Measurements from ENCODE around the gene ARL8A. TPM values are rescaled to one million over a fixed set of nuclear protein-coding genes. Genes with fewer than 3 reads are reported as not detected.

The ARL8A gene
- total RNA-seq, 1 donor = 16.9 TPM

DNA sequence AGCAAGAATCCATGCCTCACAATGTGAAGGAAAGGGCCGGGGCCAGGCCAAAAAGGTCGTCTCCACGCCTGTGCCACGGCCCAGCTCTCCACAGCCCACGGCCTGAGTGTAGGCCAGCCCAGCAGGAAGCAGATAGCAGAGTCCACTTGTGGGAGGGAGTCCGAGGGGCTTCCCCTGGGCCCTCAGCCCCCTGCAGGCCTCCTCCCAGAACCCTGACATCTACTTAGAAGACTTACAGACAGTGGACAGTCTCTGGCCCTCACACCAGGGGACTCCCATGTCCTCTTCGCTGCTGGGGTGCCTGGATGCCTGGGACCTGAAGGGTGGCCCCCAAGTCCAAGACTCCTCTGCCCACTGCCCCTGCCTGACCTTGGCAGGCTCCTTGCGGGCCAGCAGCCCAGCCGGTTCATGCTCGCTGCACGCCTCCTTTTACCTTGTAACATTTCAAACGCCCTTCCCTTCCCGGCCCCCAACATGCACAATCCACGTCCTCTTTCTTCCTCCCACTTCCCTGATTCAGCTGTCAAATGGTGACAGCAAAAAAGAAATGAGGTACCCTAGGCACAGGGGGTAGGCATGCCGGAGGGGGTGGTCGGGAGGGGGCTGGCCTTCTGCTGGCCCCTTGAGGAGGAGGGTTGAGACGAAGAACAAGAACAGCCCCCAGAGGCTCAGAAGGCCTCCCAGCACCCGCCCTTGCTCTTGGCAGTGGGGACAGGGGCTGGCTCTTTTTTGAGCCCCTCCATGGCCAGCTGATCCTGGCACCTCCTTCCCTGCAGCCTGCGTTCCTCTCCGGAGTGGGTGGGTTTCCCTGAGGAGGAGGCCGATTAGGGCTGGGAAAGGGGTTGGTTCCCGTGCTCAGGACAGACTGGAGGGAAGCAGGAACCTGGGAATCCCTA lies 16.9 kb upstream of the ARL8A start:
- no peak overlapping the region for H3K4me3 ChIP-seq (ENCODE audit: low read depth, low read length)
- TF ChIP-seq CTCF (IDR thresholded peaks at IDR 0.05; ENCODE audit: insufficient read depth, low read length) = no peak
- no peak for DNase-seq (ENCODE audit: low read depth)

- DNase-seq (ENCODE audit: low read depth) = no peak
- TF ChIP-seq CTCF (IDR thresholded peaks at IDR 0.05; ENCODE audit: insufficient read depth, low read length) = no peak
- no peak within 1 kb of the TSS for H3K4me3 ChIP-seq (ENCODE audit: low read depth, low read length)
Observed at GRCh38 chr1:202160377-202160940, 15.9 kb upstream of the ARL8A start, which contains the start of gene PTPN7. Gene PTPN7 (minus strand): TSS chr1:202160602. CDS start chr1:202159402, 1,200 bp downstream.

- no peak for TF ChIP-seq CTCF (IDR thresholded peaks at IDR 0.05; ENCODE audit: insufficient read depth, low read length)
- no peak overlapping the region for H3K4me3 ChIP-seq (ENCODE audit: low read depth, low read length)
- no peak for DNase-seq (ENCODE audit: low read depth)
Observed at GRCh38 chr1:202159534-202160371, 15.2 kb upstream of the ARL8A start.

DNA sequence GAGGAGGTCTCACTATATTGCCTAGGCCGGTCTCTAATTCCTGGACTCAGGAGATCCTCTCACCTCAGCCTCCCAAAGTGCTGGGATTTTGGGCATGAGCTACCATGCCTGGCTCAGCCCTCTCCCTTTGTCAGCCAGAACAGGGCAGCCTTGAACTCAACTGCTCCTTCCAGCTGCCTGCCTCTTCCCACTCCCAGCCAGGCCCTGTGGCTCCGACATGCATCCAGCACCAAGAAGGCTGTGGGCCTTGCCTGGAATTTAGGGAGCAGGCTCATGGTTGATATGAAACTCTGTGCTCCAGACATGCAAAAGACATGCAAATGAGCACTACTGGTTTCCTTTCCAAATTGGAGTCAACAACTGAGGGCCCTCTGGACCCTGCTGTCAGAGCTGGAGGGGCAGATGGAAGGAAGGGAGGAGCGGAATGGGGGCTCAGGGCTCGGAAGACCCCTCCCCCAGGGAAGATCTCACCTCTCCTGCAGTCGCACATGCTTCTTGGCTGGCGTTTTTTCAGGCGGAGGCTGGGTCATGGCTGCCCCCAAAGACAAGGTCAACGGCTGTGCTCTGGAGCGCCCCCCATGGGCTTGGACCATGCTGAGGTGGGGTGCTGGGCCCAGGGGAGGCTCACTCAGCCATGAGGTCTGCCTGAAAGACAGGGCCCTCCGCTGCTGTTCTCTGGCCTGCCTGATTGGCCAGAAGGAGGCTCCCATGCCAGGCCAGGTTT lies 14.4 kb upstream of the ARL8A start:
- no peak for DNase-seq (ENCODE audit: low read depth)
- no peak overlapping the region for H3K4me3 ChIP-seq (ENCODE audit: low read depth, low read length)
- TF ChIP-seq CTCF (IDR thresholded peaks at IDR 0.05; ENCODE audit: insufficient read depth, low read length) = no peak

GRCh38 chr1:202157945-202158344 lies 13.4 kb upstream of the ARL8A start:
- no peak for TF ChIP-seq CTCF (IDR thresholded peaks at IDR 0.05; ENCODE audit: insufficient read depth, low read length)
- DNase-seq (ENCODE audit: low read depth) = no peak
- no peak overlapping the region for H3K4me3 ChIP-seq (ENCODE audit: low read depth, low read length)

GRCh38 chr1:202156590-202156989 lies 12.1 kb upstream of the ARL8A start:
- TF ChIP-seq CTCF (IDR thresholded peaks at IDR 0.05; ENCODE audit: insufficient read depth, low read length) = no peak
- no peak for DNase-seq (ENCODE audit: low read depth)
- no peak overlapping the region for H3K4me3 ChIP-seq (ENCODE audit: low read depth, low read length)

All from fibroblast of the aortic adventitia (primary cell).